A549 treated with dexamethasone at 1 μM for 4 hours (cell line): ENCODE data around the gene OR10AG1. TPM values are rescaled to one million over a fixed set of nuclear protein-coding genes. Genes with fewer than 3 reads are reported as not detected.

Source experiments
- total RNA-seq: library from RNA; stranded (reverse); fragments of 200-300 nt; extraction: Qiagen RNA extraction; gene quantifications from 5 replicates; pipeline ENCODE4 v1.2.3, GENCODE V29; 2022

Gene OR10AG1
- total RNA-seq: not detected in 5 replicates

GRCh38 chr11:55969845-55970244 lies at the start of gene OR10AG1:
TSS of gene OR10AG1 (minus strand) at chr11:55969945. CDS start at chr11:55969907, 38 bp downstream.

GRCh38 chr11:55994525-55994924 lies 24.8 kb upstream of the OR10AG1 start, which contains the start of gene OR5F1:
TSS of gene OR5F1 (minus strand) at chr11:55994625. CDS start at chr11:55994625, 0 bp downstream.

DNA sequence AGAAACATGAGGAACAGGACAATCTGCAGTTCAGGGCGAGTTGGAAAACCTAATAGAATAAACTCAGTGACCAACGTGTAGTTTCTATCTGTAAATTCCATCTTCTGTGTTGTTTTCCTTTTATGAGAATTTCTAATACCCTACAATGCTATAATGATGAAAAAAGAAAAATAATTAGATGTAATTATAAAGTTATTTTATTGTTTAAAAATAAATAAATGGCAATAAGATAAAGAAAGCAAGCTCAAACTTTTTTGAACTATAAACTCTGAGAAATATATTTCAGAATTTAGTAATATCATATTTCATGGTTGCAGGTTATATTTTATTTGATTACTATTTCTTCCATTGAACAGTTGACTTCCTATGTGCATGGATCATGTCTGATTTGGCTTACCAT lies 33.4 kb downstream of the OR10AG1 start, which contains the start of gene OR5I1:
TSS of gene OR5I1 (minus strand) at position 101 of the 400 bp plus-strand sequence. CDS start at position 101, 0 bp downstream.

Other genes with a start within 250 kb of the OR10AG1 start
- gene OR5D13, start 196.5 kb downstream of the OR10AG1 start, total RNA-seq: not detected in 5 replicates
- gene OR5D14, start 174.4 kb downstream of the OR10AG1 start, total RNA-seq: not detected in 5 replicates
- not detected in 5 replicates for gene OR5L1, start 158.6 kb downstream of the OR10AG1 start, total RNA-seq
- gene OR5D18, start 150.3 kb downstream of the OR10AG1 start, total RNA-seq: not detected in 5 replicates
- not detected in 5 replicates for gene OR5L2, start 142.7 kb downstream of the OR10AG1 start, total RNA-seq
- gene OR5D16, start 131.2 kb downstream of the OR10AG1 start, total RNA-seq: not detected in 5 replicates
- gene TRIM51, start 86.6 kb downstream of the OR10AG1 start, total RNA-seq: not detected in 5 replicates
- not detected in 5 replicates for gene OR5W2, start 55.4 kb downstream of the OR10AG1 start, total RNA-seq
- gene OR5I1, start 33.5 kb downstream of the OR10AG1 start, total RNA-seq: not detected in 5 replicates
- gene OR5F1, start 24.7 kb upstream of the OR10AG1 start, total RNA-seq: not detected in 5 replicates
- not detected in 5 replicates for gene OR5AS1, start 57.7 kb upstream of the OR10AG1 start, total RNA-seq
- gene OR8I2, start 123.4 kb upstream of the OR10AG1 start, total RNA-seq: not detected in 5 replicates
- not detected in 5 replicates for gene OR8H2, start 133.7 kb upstream of the OR10AG1 start, total RNA-seq
- gene OR8H3, start 152.4 kb upstream of the OR10AG1 start, total RNA-seq: not detected in 5 replicates
- not detected in 5 replicates for gene OR8J3, start 170.3 kb upstream of the OR10AG1 start, total RNA-seq
- not detected in 5 replicates for gene OR8K5, start 190.4 kb upstream of the OR10AG1 start, total RNA-seq
- gene OR5J2, start 206.7 kb upstream of the OR10AG1 start, total RNA-seq: not detected in 5 replicates